Measurements from ENCODE around the gene CPED1.
A peak's percentile ranks its signal among the peaks of the same experiment; 100 is the strongest.

DNA sequence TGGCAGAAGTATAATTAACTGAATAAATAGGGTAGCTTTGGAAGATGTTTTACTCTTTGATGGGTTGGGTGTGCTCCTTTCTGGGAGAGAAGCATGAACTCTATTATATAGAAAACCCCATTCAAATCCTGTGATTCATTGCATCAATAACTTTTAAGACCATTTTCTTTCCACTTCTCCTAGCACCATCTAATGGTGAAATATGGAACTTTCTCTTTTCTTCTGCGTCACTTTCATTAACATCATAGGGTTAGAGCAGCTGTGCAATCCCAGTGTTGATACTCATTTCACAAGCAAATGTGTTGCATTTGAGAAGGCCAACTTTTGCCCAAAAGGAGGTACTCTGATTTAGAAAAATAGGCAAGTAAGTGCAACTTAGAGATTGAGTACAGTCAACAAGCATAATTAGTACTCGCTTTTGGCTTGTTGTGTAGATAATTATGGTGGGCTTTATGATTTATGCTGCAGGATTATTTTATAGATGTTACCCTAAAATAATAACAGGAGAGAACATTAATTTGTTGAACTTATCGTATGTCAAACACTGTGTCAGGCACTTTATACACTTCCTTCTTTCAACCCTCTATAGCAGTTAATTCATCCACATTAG, 92.9 kb downstream of the CPED1 start:
- TF ChIP-seq MXI1 (IDR thresholded peaks at IDR 0.05; ENCODE audit: low read depth, low read length) (no peak), CEBPB (IDR thresholded peaks at IDR 0.05; ENCODE audit: borderline replicate concordance in 1 of 2, low read depth in 2 of 2, low read length in 2 of 2) (no peak), ETV6 (conservative IDR thresholded peaks at IDR 0.05 in 1 of 2, IDR thresholded peaks at IDR 0.05 in 1 of 2; ENCODE audit: borderline replicate concordance in 1 of 2, low read depth in 1 of 2) (no peak), EZH2 (IDR thresholded peaks at IDR 0.05; ENCODE audit: borderline replicate concordance, control insufficient read depth, low read depth, low read length) (no peak), POLR2AphosphoS2 (IDR thresholded peaks at IDR 0.05; ENCODE audit: low read depth, low read length) (no peak)
- TF ChIP-seq, protein P1, sequence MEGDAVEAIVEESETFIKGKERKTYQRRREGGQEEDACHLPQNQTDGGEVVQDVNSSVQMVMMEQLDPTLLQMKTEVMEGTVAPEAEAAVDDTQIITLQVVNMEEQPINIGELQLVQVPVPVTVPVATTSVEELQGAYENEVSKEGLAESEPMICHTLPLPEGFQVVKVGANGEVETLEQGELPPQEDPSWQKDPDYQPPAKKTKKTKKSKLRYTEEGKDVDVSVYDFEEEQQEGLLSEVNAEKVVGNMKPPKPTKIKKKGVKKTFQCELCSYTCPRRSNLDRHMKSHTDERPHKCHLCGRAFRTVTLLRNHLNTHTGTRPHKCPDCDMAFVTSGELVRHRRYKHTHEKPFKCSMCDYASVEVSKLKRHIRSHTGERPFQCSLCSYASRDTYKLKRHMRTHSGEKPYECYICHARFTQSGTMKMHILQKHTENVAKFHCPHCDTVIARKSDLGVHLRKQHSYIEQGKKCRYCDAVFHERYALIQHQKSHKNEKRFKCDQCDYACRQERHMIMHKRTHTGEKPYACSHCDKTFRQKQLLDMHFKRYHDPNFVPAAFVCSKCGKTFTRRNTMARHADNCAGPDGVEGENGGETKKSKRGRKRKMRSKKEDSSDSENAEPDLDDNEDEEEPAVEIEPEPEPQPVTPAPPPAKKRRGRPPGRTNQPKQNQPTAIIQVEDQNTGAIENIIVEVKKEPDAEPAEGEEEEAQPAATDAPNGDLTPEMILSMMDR (IDR thresholded peaks at IDR 0.05 in 2 of 3, conservative IDR thresholded peaks at IDR 0.05 in 1 of 3; ENCODE audit: control insufficient read depth in 2 of 3, extremely low read depth in 1 of 3, insufficient read depth in 1 of 3, low read depth in 3 of 3, low read length in 3 of 3), result peak; percentile 57 to 72 (median 57); a peak in 5 of 6 replicates
